Measurements from ENCODE around the gene ARHGEF2.
"Not testable (repeated sequence)": the region's sequence is repeated elsewhere in the genome, so short reads cannot be mapped to it uniquely, and the experiment has no call there.

Gene ARHGEF2

GRCh38 chr1:155989242-155990004 lies 11.1 kb upstream of the ARHGEF2 start:
- TF ChIP-seq CTCF (IDR thresholded peaks at IDR 0.05; ENCODE audit: low read depth, low read length, missing control alignments), result peak; percentile 99
- Histone ChIP-seq H3K36me3 (replicated peaks) (no peaks in the 10 kb centered on the region), H3K4me3 (ENCODE audit: low read depth, low read length) (no peak overlapping the region), H3K27me3 (replicated peaks) (no peaks in the 10 kb centered on the region), H3K27ac (no peak overlapping the region)
- peak; percentile 56 for DNase-seq
- in situ Hi-C loops (cut with HindIII; ENCODE audit: low pct_ligation_motif_present, low sequenced_read_pairs), result no loop called here

- not testable (repeated sequence) for H3K27ac ChIP-seq
Observed at GRCh38 chr1:155984903-155985645, 6.7 kb upstream of the ARHGEF2 start.

GRCh38 chr1:155984341-155984740 lies 6.0 kb upstream of the ARHGEF2 start:
- in situ Hi-C loops (cut with HindIII; ENCODE audit: low pct_ligation_motif_present, low sequenced_read_pairs), result no loop called here
- DNase-seq, result no peak
- H3K27me3 ChIP-seq (replicated peaks), result no peaks in the 10 kb centered on the region
- TF ChIP-seq CTCF (IDR thresholded peaks at IDR 0.05; ENCODE audit: low read depth, low read length, missing control alignments), result no peak
- no peak overlapping the region for H3K4me3 ChIP-seq (ENCODE audit: low read depth, low read length)
- H3K27ac ChIP-seq, result peak overlapping the region; percentile 69
- no peaks in the 10 kb centered on the region for H3K36me3 ChIP-seq (replicated peaks)

More at GRCh38 chr1:155984903-155985645, 6.7 kb upstream of the ARHGEF2 start:
- H3K36me3 ChIP-seq (replicated peaks); H3K27me3 ChIP-seq (replicated peaks); DNase-seq; H3K4me3 ChIP-seq (ENCODE audit: low read depth, low read length); in situ Hi-C loops (cut with HindIII; ENCODE audit: low pct_ligation_motif_present, low sequenced_read_pairs): not testable (repeated sequence)

- peak; percentile 31 for TF ChIP-seq CTCF (IDR thresholded peaks at IDR 0.05; ENCODE audit: low read depth, low read length, missing control alignments)
- Histone ChIP-seq H3K36me3 (replicated peaks) (no peaks in the 10 kb centered on the region), H3K4me3 (ENCODE audit: low read depth, low read length) (peak overlapping the region; percentile 47), H3K27ac (peak overlapping the region; percentile 69), H3K27me3 (replicated peaks) (no peaks in the 10 kb centered on the region)
- peak; percentile 88 for DNase-seq
- in situ Hi-C loops (cut with HindIII; ENCODE audit: low pct_ligation_motif_present, low sequenced_read_pairs), result no loop called here
Observed at GRCh38 chr1:155983191-155984024, 5.1 kb upstream of the ARHGEF2 start.

- Histone ChIP-seq H3K27me3 (replicated peaks) (no peaks in the 10 kb centered on the region), H3K4me3 (ENCODE audit: low read depth, low read length) (peak overlapping the region; percentile 47), H3K27ac (peak overlapping the region; percentile 69), H3K36me3 (replicated peaks) (no peaks in the 10 kb centered on the region)
- no peak for TF ChIP-seq CTCF (IDR thresholded peaks at IDR 0.05; ENCODE audit: low read depth, low read length, missing control alignments)
- in situ Hi-C loops (cut with HindIII; ENCODE audit: low pct_ligation_motif_present, low sequenced_read_pairs), result no loop called here
- no peak for DNase-seq
Observed at GRCh38 chr1:155982106-155982505, 3.8 kb upstream of the ARHGEF2 start.
